Measurements from ENCODE around the gene MLKL.
A peak's percentile ranks its signal among the peaks of the same experiment; 100 is the strongest.

Gene MLKL

DNA sequence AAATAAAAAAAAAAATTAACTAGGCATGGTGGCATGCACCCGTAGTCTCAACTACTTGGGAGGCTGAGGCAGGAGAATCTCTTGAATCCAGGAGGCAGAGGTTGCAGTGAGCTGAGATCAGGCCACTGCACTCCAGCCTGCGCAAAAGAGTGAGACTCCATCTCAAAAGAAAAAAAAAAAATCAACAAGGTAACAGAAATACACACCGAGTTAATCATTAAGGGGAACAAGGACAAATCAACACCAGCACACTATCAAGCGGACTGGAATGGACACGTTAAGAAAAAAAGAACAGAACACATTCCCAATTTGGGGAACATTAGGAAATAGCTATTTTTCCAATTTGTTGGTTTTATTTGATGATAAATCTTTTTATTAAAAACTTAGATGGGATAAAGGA lies 65.4 kb downstream of the MLKL start:
- no peaks in the 10 kb centered on the region for H3K9me3 ChIP-seq
- no peak overlapping the region for H3K4me3 ChIP-seq
- in situ Hi-C loops (cut with MboI; ENCODE audit: low sequenced_read_pairs), result no loop called here
- DNase-seq (ENCODE audit: low spot score in 2 of 2), result no peak
- H3K36me3 ChIP-seq (replicated peaks), result peaks cover 89% of the 10 kb centered on the region
- H3K27me3 ChIP-seq (ENCODE audit: low read depth), result no peaks in the 10 kb centered on the region
- peaks cover 4% of the 10 kb centered on the region; the same call in 1 of the 2 replicates for H3K4me1 ChIP-seq

DNA sequence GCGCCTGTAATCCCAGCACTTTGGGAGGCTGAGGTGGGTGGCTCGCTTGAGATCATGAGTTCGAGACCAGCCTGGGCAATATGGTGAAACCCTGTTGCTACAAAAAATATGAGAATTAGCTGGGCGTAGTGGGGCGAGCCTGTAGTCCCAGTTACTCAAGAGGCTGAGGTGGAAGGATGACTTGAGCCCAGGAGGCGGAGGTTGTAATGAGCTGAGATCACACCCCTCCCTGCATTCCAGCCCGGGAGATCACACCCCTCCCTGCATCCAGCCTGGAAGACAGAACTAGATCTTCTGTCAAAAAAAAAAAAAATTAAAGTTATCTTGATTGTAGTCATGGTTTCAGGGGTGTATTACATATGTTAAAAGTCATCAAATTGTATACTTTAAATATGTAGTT lies 67.0 kb downstream of the MLKL start:
- Histone ChIP-seq H3K4me1 (peaks cover 4% of the 10 kb centered on the region; the same call in 1 of the 2 replicates), H3K9me3 (no peaks in the 10 kb centered on the region), H3K36me3 (replicated peaks) (peaks cover 90% of the 10 kb centered on the region), H3K4me3 (no peak overlapping the region), H3K27me3 (ENCODE audit: low read depth) (no peaks in the 10 kb centered on the region)
- in situ Hi-C loops (cut with MboI; ENCODE audit: low sequenced_read_pairs), result no loop called here
- no peak for DNase-seq (ENCODE audit: low spot score in 2 of 2)

DNA sequence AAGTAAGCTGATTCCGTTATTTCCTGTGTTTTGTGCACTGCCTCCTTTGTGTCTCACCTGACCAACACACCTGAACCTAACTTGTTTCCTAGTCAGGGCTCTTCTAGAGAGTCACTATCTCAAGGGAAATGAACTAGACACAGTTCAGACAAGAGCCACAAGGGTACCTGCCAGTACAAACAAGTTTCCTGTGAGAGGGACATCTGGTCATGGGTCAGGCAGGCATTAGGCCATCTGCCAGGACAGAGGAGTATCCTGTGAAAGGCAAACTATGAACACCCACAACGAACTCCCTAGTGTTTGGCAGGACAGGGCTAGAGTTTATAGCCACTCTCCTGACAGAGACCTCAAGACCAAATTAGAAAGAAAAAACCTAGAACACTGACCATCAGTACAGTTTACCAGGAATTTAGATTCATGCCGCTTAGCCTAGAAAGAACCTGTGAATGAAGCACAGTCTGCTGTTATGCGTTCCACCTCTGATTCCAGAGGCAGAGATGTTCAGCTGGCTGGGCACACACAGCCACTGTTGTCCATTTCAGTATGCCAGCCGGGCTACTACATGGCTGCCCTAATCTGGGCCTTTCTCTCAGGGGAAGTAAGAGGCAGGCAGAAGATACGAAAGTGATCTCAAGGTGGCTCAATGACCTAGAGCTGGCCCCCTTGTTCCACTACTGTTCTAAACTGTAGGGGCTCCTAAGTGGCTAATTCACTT lies 73.0 kb downstream of the MLKL start:
- in situ Hi-C loops (cut with MboI; ENCODE audit: low sequenced_read_pairs), result no loop called here
- H3K9me3 ChIP-seq, result no peaks in the 10 kb centered on the region
- H3K4me3 ChIP-seq, result no peak overlapping the region
- no peak for DNase-seq (ENCODE audit: low spot score in 2 of 2)
- peaks cover 96% of the 10 kb centered on the region for H3K36me3 ChIP-seq (replicated peaks)
- H3K27me3 ChIP-seq (ENCODE audit: low read depth), result no peaks in the 10 kb centered on the region
- peaks cover 4% of the 10 kb centered on the region; the same call in 1 of the 2 replicates for H3K4me1 ChIP-seq

DNA sequence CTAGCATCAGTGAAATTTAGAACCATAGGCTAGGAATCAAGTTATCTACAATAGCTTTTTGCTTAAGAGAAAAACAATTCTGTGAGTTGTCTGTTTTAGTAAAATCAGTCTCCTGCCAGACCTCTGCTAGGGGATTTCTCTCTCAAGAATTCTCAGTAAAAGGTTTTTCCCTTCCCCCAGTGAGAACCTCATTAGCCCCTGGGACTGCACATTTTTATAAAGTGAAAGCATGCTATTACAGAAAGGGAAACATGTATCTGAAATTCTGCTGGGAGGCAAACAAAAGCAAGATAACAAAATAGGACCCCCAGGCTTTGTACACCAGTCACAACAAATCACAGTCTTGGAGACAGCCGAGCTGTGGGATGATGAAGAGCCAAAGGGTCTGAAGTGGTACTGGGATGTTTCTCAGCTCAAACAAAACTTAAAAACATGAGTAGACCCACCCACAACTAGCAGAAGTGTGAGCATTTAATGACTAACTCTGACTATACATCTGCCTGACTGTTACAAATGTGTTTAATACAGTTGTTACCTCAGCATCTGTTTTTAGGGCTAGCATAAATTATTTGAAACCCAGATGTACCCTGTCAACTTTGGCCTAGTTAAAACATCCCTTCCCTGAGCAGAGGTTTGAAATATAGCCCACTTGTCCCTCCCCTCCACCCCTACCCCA lies 73.8 kb downstream of the MLKL start:
- no peaks in the 10 kb centered on the region for H3K9me3 ChIP-seq
- H3K27me3 ChIP-seq (ENCODE audit: low read depth), result no peaks in the 10 kb centered on the region
- in situ Hi-C loops (cut with MboI; ENCODE audit: low sequenced_read_pairs), result no loop called here
- H3K4me1 ChIP-seq, result peaks cover 4% of the 10 kb centered on the region; the same call in 1 of the 2 replicates
- peaks cover 96% of the 10 kb centered on the region for H3K36me3 ChIP-seq (replicated peaks)
- no peak overlapping the region for H3K4me3 ChIP-seq
- DNase-seq (ENCODE audit: low spot score in 2 of 2), result no peak

DNA sequence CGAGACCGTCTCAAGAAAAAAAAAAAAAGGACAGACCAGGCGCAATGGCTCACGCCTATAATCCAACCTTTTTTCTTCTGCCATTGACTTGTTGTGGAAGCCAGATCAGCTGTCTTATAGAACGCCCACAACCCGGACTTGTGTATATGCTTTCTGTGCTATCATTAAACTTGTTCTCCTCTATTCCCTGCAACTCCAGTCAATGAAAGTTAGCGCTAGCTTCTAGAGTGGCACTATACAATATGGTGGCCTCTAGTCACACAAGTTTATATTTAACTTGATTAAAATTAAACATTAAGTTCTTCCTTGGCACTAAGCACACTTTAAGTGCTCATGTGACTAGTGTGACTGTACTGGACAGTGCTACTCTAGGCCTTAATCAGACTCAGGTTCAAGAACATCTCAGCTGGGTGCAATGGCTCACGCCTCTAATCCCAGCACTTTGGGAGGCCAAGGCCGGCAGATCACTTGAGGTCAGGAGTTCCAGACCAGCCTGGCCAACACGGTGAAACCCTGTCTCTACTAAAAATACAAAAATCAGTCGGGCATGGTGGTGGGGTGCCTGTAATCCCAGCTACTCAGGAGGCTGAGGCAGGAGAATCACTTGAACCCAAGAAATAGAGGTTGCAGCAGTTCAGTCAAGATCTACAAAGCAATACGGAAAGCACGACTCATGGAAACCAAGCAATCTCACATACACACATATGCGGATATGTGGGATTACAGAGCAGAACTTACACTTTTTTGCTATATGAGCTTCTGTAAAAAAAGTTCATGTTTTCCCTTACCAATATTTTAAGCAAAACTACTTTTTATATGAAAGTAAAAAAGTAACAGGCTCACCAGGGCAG lies 74.9 kb downstream of the MLKL start:
- no peak for DNase-seq (ENCODE audit: low spot score in 2 of 2)
- peaks cover 93% of the 10 kb centered on the region for H3K36me3 ChIP-seq (replicated peaks)
- no peaks in the 10 kb centered on the region for H3K27me3 ChIP-seq (ENCODE audit: low read depth)
- H3K4me1 ChIP-seq, result no peaks in the 10 kb centered on the region; the same call in 1 of the 2 replicates
- in situ Hi-C loops (cut with MboI; ENCODE audit: low sequenced_read_pairs), result no loop called here
- no peaks in the 10 kb centered on the region for H3K9me3 ChIP-seq
- no peak overlapping the region for H3K4me3 ChIP-seq

DNA sequence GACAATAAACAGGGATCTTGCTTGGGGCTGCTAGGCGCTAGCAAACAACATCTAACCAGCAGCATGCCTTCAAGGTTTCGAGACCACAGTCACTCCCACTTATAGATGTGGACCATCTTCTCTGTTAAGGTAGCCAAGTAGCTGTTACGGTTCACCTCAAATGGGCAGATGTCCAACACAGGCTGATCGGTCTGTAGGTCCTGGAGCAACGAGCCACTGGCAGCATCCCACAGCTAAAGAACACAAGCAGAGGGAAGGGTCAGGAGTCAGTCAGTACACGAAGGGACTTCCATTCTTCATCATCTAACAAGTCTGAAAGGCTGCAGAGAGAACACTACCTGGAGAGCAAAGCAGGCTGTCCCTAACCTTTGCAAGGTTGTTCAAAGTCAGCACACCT lies 76.8 kb downstream of the MLKL start:
- no peak for DNase-seq (ENCODE audit: low spot score in 2 of 2)
- H3K4me3 ChIP-seq, result no peak overlapping the region
- peaks cover 80% of the 10 kb centered on the region for H3K36me3 ChIP-seq (replicated peaks)
- in situ Hi-C loops (cut with MboI; ENCODE audit: low sequenced_read_pairs), result no loop called here
- H3K27me3 ChIP-seq (ENCODE audit: low read depth), result no peaks in the 10 kb centered on the region
- H3K4me1 ChIP-seq, result no peaks in the 10 kb centered on the region
- no peaks in the 10 kb centered on the region for H3K9me3 ChIP-seq

DNA sequence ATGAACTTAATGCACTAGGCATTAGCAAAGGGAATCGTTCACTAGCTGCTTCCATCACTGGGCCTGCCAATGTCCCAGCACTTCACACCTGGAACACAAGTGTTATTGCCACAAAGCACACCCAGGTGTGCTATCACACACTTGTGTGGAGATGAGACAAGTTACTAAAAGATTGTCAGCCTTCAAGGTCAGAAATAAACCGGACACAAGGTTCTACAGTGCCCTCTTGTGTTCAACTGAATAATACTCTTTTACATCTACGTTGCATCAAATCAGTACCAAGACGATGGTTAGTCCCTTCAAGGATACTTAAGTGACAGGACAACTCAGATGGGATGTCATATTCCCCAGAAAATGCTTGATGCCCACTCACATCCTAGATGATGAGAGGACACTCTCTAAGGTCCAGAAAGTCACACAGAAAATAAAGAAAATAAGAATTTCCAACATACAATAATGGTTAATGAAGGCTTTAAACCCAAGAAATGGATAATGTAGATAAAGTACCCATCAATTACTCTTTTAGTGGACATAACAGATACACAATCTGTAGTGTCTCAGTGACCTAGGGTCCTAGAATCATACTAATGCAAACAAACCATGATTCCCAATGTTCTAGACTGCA lies 77.3 kb downstream of the MLKL start:
- H3K4me1 ChIP-seq, result no peaks in the 10 kb centered on the region
- no peak overlapping the region for H3K4me3 ChIP-seq
- in situ Hi-C loops (cut with MboI; ENCODE audit: low sequenced_read_pairs), result no loop called here
- H3K9me3 ChIP-seq, result no peaks in the 10 kb centered on the region
- H3K27me3 ChIP-seq (ENCODE audit: low read depth), result no peaks in the 10 kb centered on the region
- peak in 1 of 2 experiments; percentile 45 for DNase-seq (ENCODE audit: low spot score in 2 of 2)
- peaks cover 75% of the 10 kb centered on the region for H3K36me3 ChIP-seq (replicated peaks)

DNA sequence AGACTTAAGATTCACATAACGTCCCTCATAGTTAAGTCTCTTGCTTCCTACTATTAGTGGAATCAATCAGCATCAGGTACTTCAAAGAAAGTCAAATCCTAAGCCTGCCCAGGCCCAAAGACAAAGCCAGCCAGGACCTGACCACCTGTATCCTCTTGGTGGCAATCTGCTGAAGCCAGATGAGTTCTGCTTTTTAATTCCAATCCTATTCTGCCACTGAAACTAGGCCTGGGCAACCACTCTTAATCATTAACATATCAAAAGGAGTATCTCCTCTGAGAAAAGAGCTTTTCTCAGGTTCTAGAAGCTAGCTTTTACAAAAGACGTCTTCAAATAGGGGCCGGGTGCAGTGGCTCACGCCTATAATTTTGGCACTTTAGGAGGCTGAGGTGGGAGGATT lies 78.7 kb downstream of the MLKL start:
- Histone ChIP-seq H3K27me3 (ENCODE audit: low read depth) (no peaks in the 10 kb centered on the region), H3K9me3 (no peaks in the 10 kb centered on the region), H3K4me3 (no peak overlapping the region), H3K36me3 (replicated peaks) (peaks cover 65% of the 10 kb centered on the region), H3K4me1 (no peaks in the 10 kb centered on the region)
- in situ Hi-C loops (cut with MboI; ENCODE audit: low sequenced_read_pairs), result no loop called here
- DNase-seq (ENCODE audit: low spot score in 2 of 2), result no peak

Measured in HAP-1 (cell line).